Middle frontal gyrus (tissue), 1 donor: ENCODE data around the gene ATOH8.
A peak's percentile ranks its signal among the peaks of the same experiment; 100 is the strongest.

Experiments
- DNase-seq: peaks from one replicate; pipeline ENCODE4 v3.0.0-alpha.2; 2015; ENCODE audit warnings: low spot score; ENCODE audit errors: extremely low spot score

Gene ATOH8

GRCh38 chr2:85735691-85736090, 18.1 kb upstream of the ATOH8 start:
- DNase-seq = no peak

DNA sequence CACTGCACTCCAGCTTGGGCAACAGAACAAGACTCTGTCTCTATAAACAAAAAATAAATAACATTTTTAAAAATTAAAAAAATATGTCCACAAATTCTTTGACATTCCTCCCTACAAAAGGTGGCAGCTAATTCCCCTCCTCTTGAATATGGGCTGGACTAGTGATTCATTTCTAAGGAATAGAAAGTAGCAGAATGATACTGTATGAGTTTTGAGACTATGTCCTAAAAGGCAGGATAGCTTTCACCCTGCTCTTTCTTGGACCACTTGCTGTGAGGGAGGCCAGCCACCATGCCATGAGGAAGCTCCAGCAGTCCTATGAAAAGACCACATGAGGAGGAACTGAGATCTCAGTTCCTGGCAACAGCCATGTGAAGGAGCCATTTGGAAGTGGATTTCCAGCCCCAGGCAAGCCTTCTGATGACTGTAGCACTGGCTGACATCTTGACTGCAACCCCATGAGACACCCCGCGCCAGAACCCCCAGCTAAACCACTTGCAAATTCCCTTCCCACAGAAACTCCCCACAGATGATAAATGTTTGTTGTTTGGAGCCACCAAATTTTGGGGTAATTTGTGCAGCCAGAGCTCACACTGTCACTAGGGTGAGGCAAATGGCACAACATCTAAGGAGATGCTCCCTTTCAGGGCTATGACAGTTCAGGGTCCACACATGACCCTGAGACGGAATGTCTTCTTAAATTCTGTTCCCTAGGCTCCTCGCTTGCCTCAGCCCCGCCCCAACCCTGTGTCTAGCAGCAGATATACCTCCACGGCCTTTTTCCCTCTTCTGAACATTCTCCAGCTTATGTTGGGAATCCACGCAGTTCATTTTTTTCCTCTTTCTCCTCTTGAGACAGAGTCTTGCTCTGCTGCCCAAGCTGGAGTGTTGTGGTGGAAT, 17.1 kb upstream of the ATOH8 start:
- no peak for DNase-seq

GRCh38 chr2:85737481-85737880, 16.3 kb upstream of the ATOH8 start:
- no peak for DNase-seq

DNA sequence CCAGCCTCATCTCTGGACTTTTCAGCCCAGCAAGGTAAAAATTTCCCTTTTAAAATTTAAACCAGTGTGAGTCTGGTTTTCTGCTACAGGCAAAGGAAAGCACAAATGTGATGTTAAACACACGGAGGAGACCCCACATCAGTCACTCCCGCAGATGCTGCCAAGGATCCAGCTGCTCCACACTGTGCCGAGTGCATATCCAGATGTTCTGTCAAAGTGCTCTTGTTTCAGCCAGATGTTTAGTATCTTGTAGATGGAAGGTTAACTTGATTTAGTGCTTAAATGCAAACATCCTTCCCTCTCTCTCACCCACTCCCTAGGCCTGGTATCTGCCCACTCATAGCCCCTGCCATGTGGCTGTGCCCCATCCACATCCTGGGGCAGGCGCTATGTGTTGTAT, 15.8 kb upstream of the ATOH8 start:
- DNase-seq = no peak

DNA sequence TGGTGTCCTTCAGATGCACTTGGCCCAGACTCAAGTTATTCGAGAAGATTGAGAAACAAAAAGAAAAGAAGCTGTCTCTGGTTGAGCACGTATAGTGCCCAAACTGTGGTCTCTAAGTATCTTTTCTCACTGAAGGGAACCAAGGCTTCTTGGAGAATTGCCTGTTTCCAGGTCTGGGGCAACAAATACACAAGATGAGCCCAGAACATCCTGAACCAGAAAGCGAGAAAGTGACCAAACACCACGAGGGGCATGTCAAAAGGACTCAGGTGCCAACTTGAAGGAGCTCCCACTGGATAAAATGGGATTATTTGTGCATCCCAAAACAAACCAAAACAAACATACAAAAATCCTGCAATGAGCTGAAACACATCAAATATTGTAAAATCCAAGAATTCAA, 13.6 kb upstream of the ATOH8 start:
- no peak for DNase-seq

GRCh38 chr2:85741211-85741832, 12.5 kb upstream of the ATOH8 start:
- DNase-seq = no peak

GRCh38 chr2:85741833-85742455, 11.8 kb upstream of the ATOH8 start:
- peak; percentile 75 for DNase-seq

- DNase-seq = no peak
Observed at GRCh38 chr2:85743304-85743978, 10.3 kb upstream of the ATOH8 start.

- DNase-seq = no peak
Observed at GRCh38 chr2:85744055-85744454, 9.7 kb upstream of the ATOH8 start.

GRCh38 chr2:85744741-85745601, 8.8 kb upstream of the ATOH8 start:
- no peak for DNase-seq

GRCh38 chr2:85745619-85746018, 8.2 kb upstream of the ATOH8 start:
- DNase-seq = no peak

- no peak for DNase-seq
Observed at GRCh38 chr2:85746321-85747004, 7.3 kb upstream of the ATOH8 start.

DNA sequence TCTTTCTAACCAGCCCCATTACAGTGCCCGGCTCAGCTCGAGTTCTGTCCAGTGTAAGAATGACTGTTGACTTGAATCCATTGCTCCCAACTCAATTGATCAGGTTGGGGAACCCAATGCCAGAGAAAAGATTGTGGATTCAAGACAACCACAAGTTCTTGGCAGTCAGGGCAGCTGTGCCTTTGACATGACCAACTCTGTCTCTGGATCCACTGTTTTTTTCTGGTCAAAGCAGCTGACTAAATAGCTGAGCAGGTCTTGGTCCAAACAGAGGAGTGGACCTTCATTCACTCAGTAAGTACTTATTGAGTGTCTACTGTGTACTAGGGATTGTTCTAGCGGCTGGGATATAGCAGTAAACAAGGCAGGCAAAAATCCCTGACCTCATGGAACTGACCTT, 6.3 kb upstream of the ATOH8 start:
- DNase-seq = no peak

- no peak for DNase-seq
Observed at GRCh38 chr2:85748039-85748734, 5.6 kb upstream of the ATOH8 start.

- no peak for DNase-seq
Observed at GRCh38 chr2:85748985-85749875, 4.6 kb upstream of the ATOH8 start.

DNA sequence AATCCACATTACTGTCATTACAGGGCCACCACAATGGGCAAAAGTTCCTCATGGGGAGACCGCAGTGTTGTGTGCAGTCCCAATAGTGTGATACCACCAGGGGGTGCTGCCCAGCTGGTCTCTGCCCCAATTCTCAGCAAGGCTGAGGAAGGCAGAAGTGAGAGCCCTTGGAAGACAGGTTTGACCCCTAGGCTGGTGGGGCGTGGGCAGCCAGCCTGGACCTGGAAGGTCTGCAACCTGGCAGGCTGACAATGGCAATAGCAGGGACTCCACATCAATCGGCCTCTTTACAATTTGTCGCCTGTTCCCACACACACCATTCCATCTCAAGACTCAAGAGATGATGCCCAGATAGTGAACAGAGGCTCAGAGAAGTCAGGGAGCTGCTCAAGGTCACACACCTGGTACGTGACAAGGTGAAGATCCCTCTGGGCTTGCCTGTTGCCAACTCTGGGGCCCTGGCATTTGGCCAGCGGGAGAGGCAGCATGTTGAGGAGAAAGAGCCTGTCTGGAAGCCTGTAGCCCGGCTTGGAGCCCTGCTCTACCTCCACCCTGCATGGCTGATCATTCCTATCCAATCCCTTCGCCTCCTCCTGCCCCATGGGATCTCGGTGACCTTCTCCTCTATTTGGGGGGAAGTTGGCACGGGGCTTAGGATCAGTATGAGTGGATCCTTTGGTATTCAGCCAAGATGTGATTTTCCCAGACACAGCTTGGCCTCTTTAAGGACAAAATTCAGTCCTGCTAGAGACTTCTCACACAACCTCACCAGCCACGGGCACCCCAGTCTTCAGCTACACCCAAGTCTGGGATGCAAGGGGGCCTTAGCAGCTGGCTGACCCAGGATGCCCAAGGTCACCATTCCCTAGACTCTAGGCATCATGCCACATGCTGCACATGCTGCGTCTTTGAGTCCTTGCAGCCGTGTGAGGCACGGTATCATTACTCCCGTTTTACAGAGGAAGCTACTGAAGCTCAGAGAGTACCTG, 2.9 kb upstream of the ATOH8 start:
- DNase-seq = no peak

DNA sequence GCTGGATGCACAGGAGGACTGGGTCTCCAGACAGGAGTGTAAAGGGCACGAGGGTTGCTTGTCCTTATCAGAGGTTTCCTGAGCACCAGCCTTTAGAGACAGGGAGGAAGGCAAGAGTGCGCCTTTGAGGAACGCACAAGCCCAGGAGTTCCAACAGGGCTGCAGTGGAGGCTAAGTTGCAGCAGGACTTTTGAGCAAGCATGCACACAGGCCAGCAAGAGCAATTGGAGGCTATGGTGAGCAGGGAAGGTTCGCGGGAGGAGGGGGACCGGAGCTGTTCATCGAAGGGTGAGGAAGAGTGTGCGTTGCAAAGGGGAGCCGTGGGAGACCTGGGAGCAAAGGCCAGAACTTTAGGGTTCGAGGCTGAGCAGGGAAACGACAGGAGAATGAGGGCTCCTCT, 2.2 kb upstream of the ATOH8 start:
- no peak for DNase-seq
